Epidermal melanocyte (primary cell): Measurements from ENCODE around the gene KIF22.

Experiments
- DNase-seq: peaks from one replicate; pipeline ENCODE4 v3.0.0; 2011; ENCODE audit warnings: low spot score; ENCODE audit not compliant: insufficient read length

Gene KIF22

GRCh38 chr16:29836623-29837022 lies 46.1 kb downstream of the KIF22 start:
- no peak for DNase-seq

DNA sequence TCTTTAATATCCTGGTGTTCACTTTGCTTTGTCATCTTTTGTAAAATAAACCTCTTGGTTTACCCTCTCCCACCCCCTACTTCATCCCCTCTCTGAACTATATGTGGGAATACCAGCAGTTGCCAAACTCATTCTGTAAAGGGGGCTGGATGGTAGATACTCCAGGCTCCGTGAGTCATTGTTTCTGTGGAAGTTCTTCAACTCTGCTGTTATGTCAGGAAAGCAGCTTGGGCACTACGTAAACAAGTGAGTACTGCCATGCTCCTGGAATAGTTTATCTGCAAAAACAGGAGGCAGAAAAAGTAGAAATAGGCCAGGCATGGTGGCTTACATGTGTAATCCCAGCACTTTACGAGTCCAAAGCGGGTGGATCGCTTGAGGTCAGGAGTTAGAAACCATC lies 47.3 kb downstream of the KIF22 start:
- no peak for DNase-seq

DNA sequence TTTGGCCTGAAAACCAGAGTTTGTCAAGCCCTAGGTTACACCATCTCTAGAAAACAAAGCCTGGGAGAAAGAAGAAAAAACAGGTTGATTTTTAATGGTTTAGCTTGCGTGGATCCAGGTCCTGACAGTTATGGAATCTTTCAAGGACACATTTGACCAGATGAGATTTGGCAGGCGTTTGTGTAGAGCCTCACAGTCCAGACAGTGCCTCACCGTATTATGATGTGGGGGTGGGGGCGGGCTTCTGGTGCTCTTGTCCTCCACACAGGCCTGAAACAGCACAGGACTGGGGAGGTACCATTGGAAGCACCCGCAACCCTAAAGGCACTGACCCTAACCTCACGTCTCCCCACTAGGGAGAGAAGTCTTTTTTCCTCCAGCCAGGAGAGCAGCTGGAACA lies 49.3 kb downstream of the KIF22 start:
- DNase-seq, result no peak

GRCh38 chr16:29840240-29840639 lies 49.7 kb downstream of the KIF22 start:
- DNase-seq, result no peak

DNA sequence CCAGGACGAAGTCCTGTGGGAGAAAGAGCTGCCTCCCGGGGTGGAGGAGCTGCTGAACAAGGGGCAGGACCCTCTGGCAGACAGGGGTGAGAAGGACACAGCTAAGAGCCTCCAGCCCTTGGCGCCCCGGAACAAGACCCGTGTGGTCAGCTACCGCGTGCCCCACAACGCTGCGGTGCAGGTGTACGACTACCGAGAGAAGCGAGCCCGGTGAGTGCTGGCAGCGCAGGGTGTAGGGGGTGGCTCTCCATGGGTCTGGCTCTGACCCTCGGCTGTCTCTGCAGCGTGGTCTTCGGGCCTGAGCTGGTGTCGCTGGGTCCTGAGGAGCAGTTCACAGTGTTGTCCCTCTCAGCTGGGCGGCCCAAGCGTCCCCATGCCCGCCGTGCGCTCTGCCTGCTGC lies 51.1 kb downstream of the KIF22 start:
- DNase-seq, result no peak

- DNase-seq, result no peak
Observed at GRCh38 chr16:29842732-29843346, 52.3 kb downstream of the KIF22 start.

GRCh38 chr16:29843931-29844330 lies 53.4 kb downstream of the KIF22 start:
- DNase-seq, result no peak

DNA sequence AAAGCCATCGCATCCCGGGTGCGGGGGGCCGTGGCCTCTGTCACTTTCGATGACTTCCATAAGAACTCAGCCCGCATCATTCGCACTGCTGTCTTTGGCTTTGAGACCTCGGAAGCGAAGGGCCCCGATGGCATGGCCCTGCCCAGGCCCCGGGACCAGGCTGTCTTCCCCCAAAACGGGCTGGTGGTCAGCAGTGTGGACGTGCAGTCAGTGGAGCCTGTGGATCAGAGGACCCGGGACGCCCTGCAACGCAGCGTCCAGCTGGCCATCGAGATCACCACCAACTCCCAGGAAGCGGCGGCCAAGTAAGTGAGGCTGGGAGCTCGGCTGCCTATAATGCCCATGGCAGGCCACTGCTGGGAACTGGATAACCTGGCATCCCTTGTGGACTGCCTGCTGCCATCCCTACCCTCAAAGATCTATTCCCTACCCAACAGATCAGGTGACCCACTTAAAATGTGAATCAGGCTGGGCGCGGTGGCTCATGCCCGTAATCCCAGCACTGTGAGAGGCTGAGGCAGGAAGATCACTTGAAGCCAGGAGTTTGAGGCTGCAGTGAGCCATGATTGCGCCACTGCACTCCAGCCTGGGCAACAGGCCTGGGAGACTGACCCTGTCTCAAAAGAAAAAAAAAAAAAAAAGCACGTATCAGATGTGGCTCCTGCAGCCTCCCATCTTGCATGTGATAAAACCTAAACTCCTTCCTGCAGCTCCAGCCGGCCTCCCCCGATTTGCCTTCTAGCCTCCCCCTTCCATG lies 54.2 kb downstream of the KIF22 start:
- DNase-seq, result no peak

GRCh38 chr16:29845656-29846055 lies 55.1 kb downstream of the KIF22 start:
- DNase-seq, result no peak

DNA sequence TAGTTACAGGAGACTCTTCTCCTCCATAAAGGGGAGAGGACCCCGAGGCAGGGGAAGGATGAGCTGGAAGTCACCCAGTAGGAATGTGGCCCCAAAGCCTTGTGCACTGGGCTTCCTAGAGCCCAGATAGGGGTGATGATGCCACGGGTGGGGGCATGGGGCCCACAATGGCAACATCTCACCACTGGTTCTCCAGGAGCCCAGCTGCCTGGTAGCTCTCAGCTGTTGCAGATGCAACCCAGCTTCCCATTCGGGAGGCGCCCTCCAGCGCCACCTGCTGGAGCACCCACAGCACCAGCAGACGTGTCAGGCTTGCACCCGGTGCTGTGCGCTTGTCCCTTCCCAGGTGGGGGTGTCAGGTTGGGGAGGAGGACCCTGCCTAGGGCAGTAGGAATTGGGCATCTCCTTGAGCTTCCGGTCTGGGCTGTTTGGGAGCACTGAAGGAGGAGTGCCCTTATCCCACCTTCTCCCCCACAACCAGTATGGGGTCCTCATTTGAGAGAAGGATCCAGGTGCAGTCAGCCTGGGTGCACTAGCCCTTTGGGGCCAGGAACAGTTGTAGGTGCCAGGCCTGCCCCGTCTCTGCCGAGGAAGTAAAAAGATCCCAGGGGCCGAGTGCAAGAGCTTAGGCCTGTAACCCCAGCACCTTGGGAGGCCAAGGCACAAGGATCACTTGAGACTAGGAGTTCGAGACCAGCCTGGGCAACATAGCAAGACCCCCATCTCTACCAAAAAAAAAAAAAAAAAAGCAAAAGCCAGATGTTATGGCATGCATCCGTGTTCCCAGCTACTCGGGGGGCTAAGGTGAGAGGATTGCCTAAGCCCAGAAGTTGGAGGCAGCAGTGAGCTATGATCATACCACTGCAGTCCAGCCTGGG lies 58.1 kb downstream of the KIF22 start:
- peak; percentile 67 for DNase-seq

DNA sequence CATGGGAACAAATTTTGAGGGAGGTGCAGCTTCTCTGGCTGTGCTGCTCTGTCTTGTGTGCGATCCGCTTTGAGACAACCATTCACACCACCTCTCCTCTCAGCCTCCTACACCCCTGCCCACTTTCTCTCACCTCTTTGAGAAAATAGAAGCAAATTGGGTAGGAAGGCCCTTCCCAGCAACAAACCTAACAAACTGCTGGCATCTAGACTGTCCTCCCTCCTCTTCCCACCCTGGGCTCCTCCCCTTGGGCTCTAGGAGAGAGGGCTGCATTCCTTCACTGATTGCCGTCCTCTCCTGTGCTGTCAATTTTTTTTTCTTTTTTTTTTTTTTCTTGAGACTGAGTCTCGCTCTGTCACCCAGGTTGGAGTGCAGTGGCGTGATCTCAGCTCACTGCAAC lies 59.0 kb downstream of the KIF22 start:
- no peak for DNase-seq

DNA sequence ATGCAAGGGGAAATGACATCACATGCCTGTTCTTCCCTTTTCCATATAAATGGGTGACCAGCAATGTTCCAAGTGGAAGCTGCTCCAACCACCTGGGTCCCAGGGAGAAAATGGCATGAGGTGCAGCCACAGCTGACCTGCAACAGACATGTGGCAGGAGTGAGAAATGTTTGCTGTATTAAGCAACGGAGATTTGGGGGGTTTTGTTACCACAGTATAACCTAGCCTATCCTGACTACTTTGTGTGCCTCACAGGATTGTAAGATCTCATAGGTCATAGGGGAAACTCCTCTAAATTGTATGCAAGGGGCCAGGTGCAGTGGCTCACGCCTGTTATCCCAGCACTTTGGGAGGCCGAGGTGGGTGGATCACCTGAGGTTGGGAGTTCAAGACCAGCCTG lies 60.4 kb downstream of the KIF22 start:
- DNase-seq, result no peak

- no peak for DNase-seq
Observed at GRCh38 chr16:29852654-29853053, 62.1 kb downstream of the KIF22 start.

GRCh38 chr16:29854520-29855100 lies 64.1 kb downstream of the KIF22 start:
- DNase-seq, result no peak
